Epithelial cell of prostate (primary cell): ENCODE measurements around the gene LDLRAD4.

ENCODE experiments used
- DNase-seq: peaks from one replicate; pipeline ENCODE4 v3.0.0-alpha.2; 2011; ENCODE audit warnings: low read depth, low spot score
- H3K27ac ChIP-seq: fragments of 450-650 bp; 2 replicates; pipeline ENCODE4 v1.5.1; 2017; ENCODE audit warnings: mild to moderate bottlenecking

Gene LDLRAD4

GRCh38 chr18:13218368-13218991, at the start of gene LDLRAD4:
TSS of gene LDLRAD4 (plus strand) at chr18:13218760.
- no peak within 1 kb of the TSS for H3K27ac ChIP-seq
- DNase-seq: no peak

- no peak overlapping the region for H3K27ac ChIP-seq
These were observed 44.9 kb upstream of the LDLRAD4 start for GRCh38 chr18:13173578-13174145.

GRCh38 chr18:13175266-13175665, 43.3 kb upstream of the LDLRAD4 start:
- no peak for DNase-seq
- H3K27ac ChIP-seq: no peak overlapping the region

More at GRCh38 chr18:13173578-13174145, 44.9 kb upstream of the LDLRAD4 start:
- no peak for DNase-seq

DNA sequence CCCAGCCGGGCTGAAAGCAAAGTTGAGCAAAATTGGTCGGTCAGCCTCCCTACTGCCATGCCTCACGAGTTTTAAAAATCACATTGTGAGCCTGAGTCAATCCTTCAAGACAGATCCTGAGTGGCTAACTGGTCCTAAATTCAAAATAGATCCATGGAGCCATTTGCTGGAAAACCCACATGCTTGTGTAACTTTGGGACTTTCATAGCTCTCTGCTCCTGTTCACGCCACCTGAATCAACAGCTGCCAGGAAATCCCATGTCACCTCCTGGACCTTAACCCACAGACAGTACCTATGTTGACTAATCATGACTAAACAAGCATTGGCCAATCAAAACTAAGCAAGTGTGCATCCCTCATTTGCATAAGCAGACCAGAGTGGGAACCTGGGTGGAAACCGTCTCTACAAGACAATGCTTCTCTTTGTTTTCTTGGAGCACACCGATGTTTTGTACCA, 42.8 kb upstream of the LDLRAD4 start:
- no peak overlapping the region for H3K27ac ChIP-seq
- no peak for DNase-seq

GRCh38 chr18:13176847-13177246, 41.7 kb upstream of the LDLRAD4 start:
- no peak for DNase-seq
- no peak overlapping the region for H3K27ac ChIP-seq

- no peak overlapping the region for H3K27ac ChIP-seq
- no peak for DNase-seq
These were observed 40.4 kb upstream of the LDLRAD4 start for GRCh38 chr18:13178197-13178596.

GRCh38 chr18:13178976-13179375, 39.6 kb upstream of the LDLRAD4 start:
- DNase-seq: no peak
- H3K27ac ChIP-seq: no peak overlapping the region

- H3K27ac ChIP-seq: no peak overlapping the region
- DNase-seq: no peak
These were observed 38.9 kb upstream of the LDLRAD4 start for GRCh38 chr18:13179566-13180113.

GRCh38 chr18:13180614-13181375, 37.8 kb upstream of the LDLRAD4 start:
- no peak overlapping the region for H3K27ac ChIP-seq
- no peak for DNase-seq

GRCh38 chr18:13181765-13182164, 36.8 kb upstream of the LDLRAD4 start:
- H3K27ac ChIP-seq: no peak overlapping the region
- no peak for DNase-seq

DNA sequence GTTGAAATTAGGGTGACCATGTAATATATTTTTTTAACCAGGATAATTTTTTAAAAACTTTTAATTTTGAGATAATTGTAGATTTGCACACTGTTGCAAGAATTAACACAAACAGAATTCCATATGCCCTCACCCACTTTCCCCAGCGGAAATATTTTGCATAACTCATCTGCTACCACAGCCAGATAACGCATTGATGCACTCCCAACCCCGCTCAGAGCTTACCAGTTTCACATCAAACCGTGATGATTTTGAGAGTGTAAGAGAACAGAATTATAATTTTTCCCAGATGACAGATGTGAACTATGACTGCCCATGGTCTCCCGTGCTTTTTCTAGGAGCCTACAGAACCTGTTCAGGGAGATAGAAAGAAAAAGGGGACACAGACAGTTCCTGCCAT, 35.2 kb upstream of the LDLRAD4 start:
- DNase-seq: no peak
- H3K27ac ChIP-seq: no peak overlapping the region

DNA sequence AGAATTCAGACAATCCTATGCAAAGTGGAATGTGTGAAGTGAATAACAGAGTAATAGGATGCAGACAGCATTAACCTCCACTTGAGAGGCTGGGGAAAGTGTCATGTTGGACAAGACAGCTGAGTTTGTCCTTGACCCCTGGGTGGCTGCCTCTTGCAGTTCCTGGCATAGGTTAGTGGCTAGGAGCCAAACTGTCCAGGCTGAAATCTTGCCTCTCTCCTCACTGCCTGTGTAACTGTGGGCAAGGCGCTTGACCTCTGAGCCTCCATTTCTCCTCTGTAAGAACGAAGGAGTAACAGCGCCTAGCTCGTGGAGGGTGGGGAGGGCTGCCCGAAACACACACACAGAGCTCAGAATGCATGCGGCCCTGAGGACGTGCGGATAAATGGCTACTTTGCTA, 34.8 kb upstream of the LDLRAD4 start:
- H3K27ac ChIP-seq: no peak overlapping the region
- DNase-seq: no peak

- H3K27ac ChIP-seq: no peak overlapping the region
- DNase-seq: no peak
These were observed 34.2 kb upstream of the LDLRAD4 start for GRCh38 chr18:13184396-13184795.

DNA sequence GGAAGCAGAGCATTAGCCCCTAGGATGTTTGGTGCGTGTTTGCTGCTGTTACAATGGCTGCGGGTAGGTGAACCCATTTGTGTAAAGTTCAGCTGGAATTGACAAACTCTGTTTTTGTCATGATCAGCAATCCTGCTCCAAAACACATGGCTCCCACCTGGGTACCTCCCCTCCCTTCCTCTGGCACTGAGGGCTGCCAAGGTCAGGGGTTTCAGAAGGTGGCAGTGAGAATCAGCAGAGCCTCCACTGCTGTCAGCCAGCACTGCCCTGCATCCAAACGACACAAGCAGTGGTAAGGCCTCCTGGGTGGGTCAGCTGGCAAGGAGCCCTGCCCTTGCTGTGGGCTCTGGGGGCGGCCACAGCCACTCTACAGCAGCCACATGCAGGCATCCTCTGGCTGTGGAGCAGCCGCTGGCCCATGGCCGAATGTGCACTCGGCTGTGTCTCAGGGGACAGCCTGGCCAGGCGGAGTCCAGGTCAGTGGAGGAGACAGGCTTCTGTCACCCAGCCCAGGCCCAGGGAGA, 32.8 kb upstream of the LDLRAD4 start:
- no peak for DNase-seq
- no peak overlapping the region for H3K27ac ChIP-seq

GRCh38 chr18:13186687-13187086, 31.9 kb upstream of the LDLRAD4 start:
- DNase-seq: no peak
- no peak overlapping the region for H3K27ac ChIP-seq

- no peak for DNase-seq
- no peak overlapping the region for H3K27ac ChIP-seq
These were observed 31.1 kb upstream of the LDLRAD4 start for GRCh38 chr18:13187498-13187897.

- H3K27ac ChIP-seq: no peak overlapping the region
- no peak for DNase-seq
These were observed 27.5 kb upstream of the LDLRAD4 start for GRCh38 chr18:13191031-13191430.

DNA sequence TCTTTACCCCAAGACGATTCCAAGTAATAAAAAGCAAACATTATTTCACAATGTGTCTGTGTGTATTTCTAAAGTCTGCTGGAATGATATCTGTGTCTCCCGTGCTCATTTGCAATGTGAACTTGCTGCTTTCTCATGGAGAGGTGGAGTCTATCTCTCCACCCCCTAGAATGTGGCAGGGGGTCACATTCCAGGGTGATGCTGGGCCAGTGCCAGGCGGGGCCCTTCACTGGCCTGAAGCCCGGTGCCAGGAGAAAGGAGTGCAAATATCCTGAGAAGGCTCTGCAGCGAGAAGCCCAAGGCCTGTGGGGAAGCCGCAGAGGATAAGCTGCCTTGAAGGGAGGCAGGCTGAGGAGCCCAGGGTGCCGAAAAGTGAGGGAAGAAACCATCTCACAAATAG, 26.8 kb upstream of the LDLRAD4 start:
- DNase-seq: no peak
- H3K27ac ChIP-seq: no peak overlapping the region

DNA sequence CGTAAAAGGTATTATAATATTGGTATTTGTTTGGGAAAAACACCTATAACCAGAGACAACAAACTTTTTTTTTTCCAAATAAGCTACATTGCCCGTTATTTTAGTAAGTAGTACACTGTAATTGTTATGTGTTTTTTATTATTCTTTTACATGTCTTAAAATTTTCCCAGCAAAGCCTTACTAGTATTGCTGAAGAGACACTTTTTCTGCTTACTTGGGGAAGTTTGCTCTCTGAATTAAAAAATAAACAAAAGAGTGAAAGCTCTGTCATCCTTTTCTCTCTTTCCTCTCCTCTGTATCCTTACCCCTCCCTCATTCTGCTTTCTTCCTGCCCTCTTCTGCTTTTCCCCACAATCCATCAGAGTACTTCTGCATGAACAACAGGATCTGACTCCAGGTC, 25.6 kb upstream of the LDLRAD4 start:
- no peak for DNase-seq
- H3K27ac ChIP-seq: no peak overlapping the region

GRCh38 chr18:13194239-13194638, 24.3 kb upstream of the LDLRAD4 start:
- H3K27ac ChIP-seq: no peak overlapping the region
- no peak for DNase-seq

GRCh38 chr18:13198701-13199100, 19.9 kb upstream of the LDLRAD4 start:
- no peak for DNase-seq

More at GRCh38 chr18:13198701-13199100, 19.9 kb upstream of the LDLRAD4 start:
- no peak overlapping the region for H3K27ac ChIP-seq
